ENCODE results near the gene ZFYVE21.

DNA sequence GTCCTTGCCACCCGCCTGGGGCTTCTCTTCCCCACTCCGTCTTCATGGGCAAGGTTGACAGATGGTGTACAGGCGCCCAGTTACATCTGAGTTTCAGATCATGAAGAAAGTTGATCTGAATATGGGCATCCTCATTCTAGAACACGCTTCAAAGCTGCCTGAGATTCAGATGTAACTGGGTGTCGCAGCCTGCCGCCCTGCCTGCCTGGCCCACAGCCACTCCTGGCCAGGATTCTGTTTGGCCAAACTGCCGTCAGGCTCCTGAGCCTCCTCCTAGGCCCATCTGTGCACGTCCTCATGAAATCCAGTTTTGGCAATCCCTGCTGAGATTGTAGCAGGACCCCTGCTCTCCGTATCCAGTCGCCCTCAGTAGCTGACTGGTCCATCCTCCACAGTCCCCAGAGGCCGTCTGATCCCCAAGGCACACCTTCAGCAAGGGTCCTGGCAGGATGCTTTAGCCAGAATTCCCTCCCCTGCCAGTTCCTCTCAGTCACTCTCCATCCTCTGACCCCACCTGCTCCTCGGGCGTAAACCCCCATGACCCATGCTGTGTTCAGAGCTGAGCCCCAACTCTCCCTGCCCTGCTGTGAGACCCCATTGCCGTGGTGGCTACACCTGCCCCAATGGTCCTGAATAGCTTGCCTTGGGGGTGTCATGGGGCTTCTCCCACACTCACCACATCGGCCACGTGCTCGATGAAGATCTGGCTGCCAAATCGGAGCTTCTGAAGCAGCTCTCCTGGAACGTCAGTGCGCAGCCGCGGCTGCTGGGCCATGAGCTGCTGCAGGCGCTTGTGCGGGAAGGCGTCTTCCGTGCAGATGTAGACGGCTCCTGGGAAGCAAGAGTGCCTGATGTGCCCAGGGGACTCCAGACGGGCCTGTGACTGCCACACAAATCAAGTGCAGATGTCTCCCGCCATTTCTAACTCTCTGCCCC, 12.8 kb upstream of the ZFYVE21 start:
- TF ChIP-seq, protein P1, sequence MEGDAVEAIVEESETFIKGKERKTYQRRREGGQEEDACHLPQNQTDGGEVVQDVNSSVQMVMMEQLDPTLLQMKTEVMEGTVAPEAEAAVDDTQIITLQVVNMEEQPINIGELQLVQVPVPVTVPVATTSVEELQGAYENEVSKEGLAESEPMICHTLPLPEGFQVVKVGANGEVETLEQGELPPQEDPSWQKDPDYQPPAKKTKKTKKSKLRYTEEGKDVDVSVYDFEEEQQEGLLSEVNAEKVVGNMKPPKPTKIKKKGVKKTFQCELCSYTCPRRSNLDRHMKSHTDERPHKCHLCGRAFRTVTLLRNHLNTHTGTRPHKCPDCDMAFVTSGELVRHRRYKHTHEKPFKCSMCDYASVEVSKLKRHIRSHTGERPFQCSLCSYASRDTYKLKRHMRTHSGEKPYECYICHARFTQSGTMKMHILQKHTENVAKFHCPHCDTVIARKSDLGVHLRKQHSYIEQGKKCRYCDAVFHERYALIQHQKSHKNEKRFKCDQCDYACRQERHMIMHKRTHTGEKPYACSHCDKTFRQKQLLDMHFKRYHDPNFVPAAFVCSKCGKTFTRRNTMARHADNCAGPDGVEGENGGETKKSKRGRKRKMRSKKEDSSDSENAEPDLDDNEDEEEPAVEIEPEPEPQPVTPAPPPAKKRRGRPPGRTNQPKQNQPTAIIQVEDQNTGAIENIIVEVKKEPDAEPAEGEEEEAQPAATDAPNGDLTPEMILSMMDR (IDR thresholded peaks at IDR 0.05) = no peak
- TF ChIP-seq MYC (IDR thresholded peaks at IDR 0.05; ENCODE audit: borderline replicate concordance, low read length) (no peak), NFE2L2 (conservative IDR thresholded peaks at IDR 0.05; ENCODE audit: low read length) (no peak), JUNB (IDR thresholded peaks at IDR 0.05) (no peak), RAD21 (conservative IDR thresholded peaks at IDR 0.05 in 1 of 2, IDR thresholded peaks at IDR 0.05 in 1 of 2) (no peak), FOSL2 (IDR thresholded peaks at IDR 0.05) (no peak), FOSL2 (CRISPR knock-in tag; IDR thresholded peaks at IDR 0.05) (no peak), RARB (CRISPR knock-in tag; IDR thresholded peaks at IDR 0.05) (no peak), EP300 (IDR thresholded peaks at IDR 0.05) (no peak), POLR2A (IDR thresholded peaks at IDR 0.05; ENCODE audit: low read length) (no peak), GATA3 (IDR thresholded peaks at IDR 0.05; ENCODE audit: borderline replicate concordance) (no peak; the same call in 1 of the 2 replicates)
- TF ChIP-seq, protein P2, sequence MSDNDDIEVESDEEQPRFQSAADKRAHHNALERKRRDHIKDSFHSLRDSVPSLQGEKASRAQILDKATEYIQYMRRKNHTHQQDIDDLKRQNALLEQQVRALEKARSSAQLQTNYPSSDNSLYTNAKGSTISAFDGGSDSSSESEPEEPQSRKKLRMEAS (IDR thresholded peaks at IDR 0.05) = no peak
- TF ChIP-seq, protein P3, sequence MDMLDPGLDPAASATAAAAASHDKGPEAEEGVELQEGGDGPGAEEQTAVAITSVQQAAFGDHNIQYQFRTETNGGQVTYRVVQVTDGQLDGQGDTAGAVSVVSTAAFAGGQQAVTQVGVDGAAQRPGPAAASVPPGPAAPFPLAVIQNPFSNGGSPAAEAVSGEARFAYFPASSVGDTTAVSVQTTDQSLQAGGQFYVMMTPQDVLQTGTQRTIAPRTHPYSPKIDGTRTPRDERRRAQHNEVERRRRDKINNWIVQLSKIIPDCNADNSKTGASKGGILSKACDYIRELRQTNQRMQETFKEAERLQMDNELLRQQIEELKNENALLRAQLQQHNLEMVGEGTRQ (IDR thresholded peaks at IDR 0.05) = no peak
- TF ChIP-seq, protein P4, sequence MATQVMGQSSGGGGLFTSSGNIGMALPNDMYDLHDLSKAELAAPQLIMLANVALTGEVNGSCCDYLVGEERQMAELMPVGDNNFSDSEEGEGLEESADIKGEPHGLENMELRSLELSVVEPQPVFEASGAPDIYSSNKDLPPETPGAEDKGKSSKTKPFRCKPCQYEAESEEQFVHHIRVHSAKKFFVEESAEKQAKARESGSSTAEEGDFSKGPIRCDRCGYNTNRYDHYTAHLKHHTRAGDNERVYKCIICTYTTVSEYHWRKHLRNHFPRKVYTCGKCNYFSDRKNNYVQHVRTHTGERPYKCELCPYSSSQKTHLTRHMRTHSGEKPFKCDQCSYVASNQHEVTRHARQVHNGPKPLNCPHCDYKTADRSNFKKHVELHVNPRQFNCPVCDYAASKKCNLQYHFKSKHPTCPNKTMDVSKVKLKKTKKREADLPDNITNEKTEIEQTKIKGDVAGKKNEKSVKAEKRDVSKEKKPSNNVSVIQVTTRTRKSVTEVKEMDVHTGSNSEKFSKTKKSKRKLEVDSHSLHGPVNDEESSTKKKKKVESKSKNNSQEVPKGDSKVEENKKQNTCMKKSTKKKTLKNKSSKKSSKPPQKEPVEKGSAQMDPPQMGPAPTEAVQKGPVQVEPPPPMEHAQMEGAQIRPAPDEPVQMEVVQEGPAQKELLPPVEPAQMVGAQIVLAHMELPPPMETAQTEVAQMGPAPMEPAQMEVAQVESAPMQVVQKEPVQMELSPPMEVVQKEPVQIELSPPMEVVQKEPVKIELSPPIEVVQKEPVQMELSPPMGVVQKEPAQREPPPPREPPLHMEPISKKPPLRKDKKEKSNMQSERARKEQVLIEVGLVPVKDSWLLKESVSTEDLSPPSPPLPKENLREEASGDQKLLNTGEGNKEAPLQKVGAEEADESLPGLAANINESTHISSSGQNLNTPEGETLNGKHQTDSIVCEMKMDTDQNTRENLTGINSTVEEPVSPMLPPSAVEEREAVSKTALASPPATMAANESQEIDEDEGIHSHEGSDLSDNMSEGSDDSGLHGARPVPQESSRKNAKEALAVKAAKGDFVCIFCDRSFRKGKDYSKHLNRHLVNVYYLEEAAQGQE (IDR thresholded peaks at IDR 0.05) = no peak

Measured in A549 (cell line).